ENCODE results near the gene FBXO15. TPM values are rescaled to one million over a fixed set of nuclear protein-coding genes. Genes with fewer than 3 reads are reported as not detected.

FBXO15 gene
- total and polyA plus RNA-seq, 4 donors, result 0.23 to 0.50 (median 0.41) TPM

DNA sequence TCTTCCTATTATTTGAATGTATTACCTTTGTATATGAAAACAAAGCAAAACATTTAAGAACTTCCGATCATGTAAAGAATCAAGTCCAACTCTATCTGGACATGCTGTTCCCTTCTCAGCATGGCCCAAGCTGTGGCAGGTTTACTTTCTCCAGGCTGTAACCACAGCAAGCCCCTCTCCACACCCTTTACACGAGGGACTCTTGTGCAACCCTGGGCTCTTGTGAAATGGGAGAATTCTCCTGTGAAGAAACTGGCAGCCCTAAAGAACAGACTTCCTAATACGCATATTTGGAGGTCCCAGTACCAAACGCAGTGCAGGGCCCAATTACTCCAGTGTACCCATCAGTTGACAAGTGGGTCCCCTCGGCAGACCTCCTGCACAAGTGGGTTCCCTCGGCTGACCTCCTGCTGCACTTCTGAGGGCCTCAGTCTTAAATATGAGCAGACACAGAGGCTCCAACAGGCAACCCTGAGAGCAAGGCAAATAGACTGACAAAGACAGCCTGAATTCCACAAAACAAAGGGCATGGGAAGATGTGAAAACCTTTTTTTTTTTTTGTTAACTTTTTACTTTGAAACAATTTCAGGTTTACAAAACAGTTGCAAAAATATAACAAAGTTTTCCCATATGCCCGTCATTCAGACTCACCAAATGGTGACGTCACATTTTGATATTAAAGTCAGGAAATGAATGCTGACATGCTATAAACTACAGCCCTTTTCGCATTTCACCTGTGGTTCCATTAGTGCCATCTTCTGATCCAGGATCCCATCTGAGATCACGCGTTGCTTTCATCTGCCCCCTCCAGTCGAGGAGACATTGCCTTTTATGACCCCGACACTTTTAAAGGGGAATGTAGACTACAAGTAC lies 78.2 kb downstream of the FBXO15 start:
- H3K9ac ChIP-seq (ENCODE audit: low read depth in 1 of 2, low read length in 2 of 2), result no peak overlapping the region
- no peaks in the 10 kb centered on the region for H3K4me1 ChIP-seq (ENCODE audit: control insufficient read depth in 4 of 4, insufficient read depth in 4 of 4, low read length in 3 of 4)
- no peak overlapping the region for H3K27ac ChIP-seq (ENCODE audit: low read depth in 1 of 2, low read length in 2 of 2)
- TF ChIP-seq, protein P1, sequence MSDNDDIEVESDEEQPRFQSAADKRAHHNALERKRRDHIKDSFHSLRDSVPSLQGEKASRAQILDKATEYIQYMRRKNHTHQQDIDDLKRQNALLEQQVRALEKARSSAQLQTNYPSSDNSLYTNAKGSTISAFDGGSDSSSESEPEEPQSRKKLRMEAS (IDR thresholded peaks at IDR 0.05), result no peak
- no peak for TF ChIP-seq RXRA (IDR thresholded peaks at IDR 0.05)
- TF ChIP-seq, protein P2, sequence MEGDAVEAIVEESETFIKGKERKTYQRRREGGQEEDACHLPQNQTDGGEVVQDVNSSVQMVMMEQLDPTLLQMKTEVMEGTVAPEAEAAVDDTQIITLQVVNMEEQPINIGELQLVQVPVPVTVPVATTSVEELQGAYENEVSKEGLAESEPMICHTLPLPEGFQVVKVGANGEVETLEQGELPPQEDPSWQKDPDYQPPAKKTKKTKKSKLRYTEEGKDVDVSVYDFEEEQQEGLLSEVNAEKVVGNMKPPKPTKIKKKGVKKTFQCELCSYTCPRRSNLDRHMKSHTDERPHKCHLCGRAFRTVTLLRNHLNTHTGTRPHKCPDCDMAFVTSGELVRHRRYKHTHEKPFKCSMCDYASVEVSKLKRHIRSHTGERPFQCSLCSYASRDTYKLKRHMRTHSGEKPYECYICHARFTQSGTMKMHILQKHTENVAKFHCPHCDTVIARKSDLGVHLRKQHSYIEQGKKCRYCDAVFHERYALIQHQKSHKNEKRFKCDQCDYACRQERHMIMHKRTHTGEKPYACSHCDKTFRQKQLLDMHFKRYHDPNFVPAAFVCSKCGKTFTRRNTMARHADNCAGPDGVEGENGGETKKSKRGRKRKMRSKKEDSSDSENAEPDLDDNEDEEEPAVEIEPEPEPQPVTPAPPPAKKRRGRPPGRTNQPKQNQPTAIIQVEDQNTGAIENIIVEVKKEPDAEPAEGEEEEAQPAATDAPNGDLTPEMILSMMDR (IDR thresholded peaks at IDR 0.05; ENCODE audit: low read depth, low read length, missing input control), result no peak
- no peak for TF ChIP-seq EGR1 (IDR thresholded peaks at IDR 0.05; ENCODE audit: low read depth in 2 of 2)
- TF ChIP-seq YY1 (IDR thresholded peaks at IDR 0.05), result no peak
- TF ChIP-seq NR2F2 (IDR thresholded peaks at IDR 0.05), result no peak
- TF ChIP-seq JUND (IDR thresholded peaks at IDR 0.05), result no peak
- no peak for TF ChIP-seq TAF1 (conservative IDR thresholded peaks at IDR 0.05)
- TF ChIP-seq SP1 (IDR thresholded peaks at IDR 0.05), result no peak
- WGBS, result 71% methylated on average over 13 of the region's 13 CpGs
- no peak for DNase-seq (ENCODE audit: low spot score)
- no peaks in the 10 kb centered on the region for H3K9me3 ChIP-seq (ENCODE audit: control insufficient read depth in 4 of 4, low read length in 3 of 4)
- no peaks in the 10 kb centered on the region for H3K27me3 ChIP-seq (ENCODE audit: control insufficient read depth in 4 of 4, insufficient read depth in 4 of 4, low read length in 3 of 4)
- no peaks in the 10 kb centered on the region for H3K36me3 ChIP-seq (ENCODE audit: control insufficient read depth in 4 of 4, insufficient read depth in 3 of 4, low read depth in 1 of 4, low read length in 3 of 4)
- H3K4me3 ChIP-seq (ENCODE audit: low read depth in 1 of 3, low read length in 3 of 3), result no peak overlapping the region

DNA sequence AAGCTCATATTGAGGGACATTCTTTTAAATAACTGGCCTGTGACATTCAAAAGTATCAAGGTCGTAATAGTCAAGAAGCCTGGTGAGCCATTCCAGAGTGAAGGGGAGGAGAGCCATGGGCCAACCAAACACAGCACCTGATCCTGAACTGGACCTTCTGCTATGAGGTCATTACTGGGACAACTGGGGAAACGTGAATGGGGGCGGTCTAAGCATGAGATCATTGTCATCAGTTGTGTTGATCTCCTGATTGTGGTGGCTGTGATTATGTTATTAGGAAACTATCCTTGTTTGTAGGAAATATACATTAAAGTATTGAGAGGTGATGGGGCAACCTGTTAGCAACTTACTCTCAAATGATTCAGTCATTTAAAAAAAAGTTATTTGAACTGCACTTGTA lies 79.3 kb downstream of the FBXO15 start:
- DNase-seq (ENCODE audit: low spot score), result no peak
- Histone ChIP-seq H3K27me3 (ENCODE audit: control insufficient read depth in 4 of 4, insufficient read depth in 4 of 4, low read length in 3 of 4) (no peaks in the 10 kb centered on the region), H3K4me3 (ENCODE audit: low read depth in 1 of 3, low read length in 3 of 3) (no peak overlapping the region), H3K4me1 (ENCODE audit: control insufficient read depth in 4 of 4, insufficient read depth in 4 of 4, low read length in 3 of 4) (no peaks in the 10 kb centered on the region), H3K27ac (ENCODE audit: low read depth in 1 of 2, low read length in 2 of 2) (no peak overlapping the region), H3K36me3 (ENCODE audit: control insufficient read depth in 4 of 4, insufficient read depth in 3 of 4, low read depth in 1 of 4, low read length in 3 of 4) (no peaks in the 10 kb centered on the region), H3K9ac (ENCODE audit: low read depth in 1 of 2, low read length in 2 of 2) (no peak overlapping the region), H3K9me3 (ENCODE audit: control insufficient read depth in 4 of 4, low read length in 3 of 4) (no peaks in the 10 kb centered on the region)
- TF ChIP-seq EGR1 (IDR thresholded peaks at IDR 0.05; ENCODE audit: low read depth in 2 of 2), result no peak
- TF ChIP-seq, protein P3, sequence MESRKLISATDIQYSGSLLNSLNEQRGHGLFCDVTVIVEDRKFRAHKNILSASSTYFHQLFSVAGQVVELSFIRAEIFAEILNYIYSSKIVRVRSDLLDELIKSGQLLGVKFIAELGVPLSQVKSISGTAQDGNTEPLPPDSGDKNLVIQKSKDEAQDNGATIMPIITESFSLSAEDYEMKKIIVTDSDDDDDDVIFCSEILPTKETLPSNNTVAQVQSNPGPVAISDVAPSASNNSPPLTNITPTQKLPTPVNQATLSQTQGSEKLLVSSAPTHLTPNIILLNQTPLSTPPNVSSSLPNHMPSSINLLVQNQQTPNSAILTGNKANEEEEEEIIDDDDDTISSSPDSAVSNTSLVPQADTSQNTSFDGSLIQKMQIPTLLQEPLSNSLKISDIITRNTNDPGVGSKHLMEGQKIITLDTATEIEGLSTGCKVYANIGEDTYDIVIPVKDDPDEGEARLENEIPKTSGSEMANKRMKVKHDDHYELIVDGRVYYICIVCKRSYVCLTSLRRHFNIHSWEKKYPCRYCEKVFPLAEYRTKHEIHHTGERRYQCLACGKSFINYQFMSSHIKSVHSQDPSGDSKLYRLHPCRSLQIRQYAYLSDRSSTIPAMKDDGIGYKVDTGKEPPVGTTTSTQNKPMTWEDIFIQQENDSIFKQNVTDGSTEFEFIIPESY (IDR thresholded peaks at IDR 0.05), result no peak
- WGBS, result 75% methylated on average over 3 of the region's 3 CpGs

DNA sequence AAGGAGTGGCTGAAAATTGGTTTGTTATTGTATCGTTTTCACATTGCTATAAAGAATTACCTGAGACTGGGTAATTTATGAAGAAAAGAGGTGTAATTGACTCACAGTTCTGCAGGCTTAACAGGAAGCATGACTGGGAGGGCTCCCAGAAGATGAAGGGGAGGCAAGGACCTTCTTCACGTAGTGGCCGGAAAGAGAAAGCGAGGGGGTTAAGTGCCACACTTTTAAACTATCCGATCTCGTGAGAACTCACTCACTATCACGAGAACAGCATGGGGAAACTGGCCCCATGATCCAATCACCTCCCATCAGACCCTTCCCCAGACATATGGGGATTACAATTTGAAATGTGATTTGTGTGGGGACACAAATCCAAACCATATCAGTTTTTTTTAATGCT lies 81.6 kb downstream of the FBXO15 start:
- no peaks in the 10 kb centered on the region for H3K4me1 ChIP-seq (ENCODE audit: control insufficient read depth in 4 of 4, insufficient read depth in 4 of 4, low read length in 3 of 4)
- H3K9ac ChIP-seq (ENCODE audit: low read depth in 1 of 2, low read length in 2 of 2), result no peak overlapping the region
- DNase-seq (ENCODE audit: low spot score), result no peak
- TF ChIP-seq RXRA (IDR thresholded peaks at IDR 0.05), result no peak
- no peak for TF ChIP-seq TAF1 (conservative IDR thresholded peaks at IDR 0.05)
- TF ChIP-seq HNF4G (IDR thresholded peaks at IDR 0.05), result no peak
- no peak for TF ChIP-seq HNF4A (conservative IDR thresholded peaks at IDR 0.05)
- no peak for TF ChIP-seq JUND (IDR thresholded peaks at IDR 0.05)
- TF ChIP-seq FOXA2 (IDR thresholded peaks at IDR 0.05), result no peak
- TF ChIP-seq NR2F2 (IDR thresholded peaks at IDR 0.05), result no peak
- TF ChIP-seq GABPA (IDR thresholded peaks at IDR 0.05 in 1 of 2, conservative IDR thresholded peaks at IDR 0.05 in 1 of 2), result no peak
- TF ChIP-seq, protein P1 (IDR thresholded peaks at IDR 0.05), result no peak
- WGBS, result 78% methylated on average over 7 of the region's 7 CpGs
- no peak overlapping the region for H3K4me3 ChIP-seq (ENCODE audit: low read depth in 1 of 3, low read length in 3 of 3)
- H3K9me3 ChIP-seq (ENCODE audit: control insufficient read depth in 4 of 4, low read length in 3 of 4), result no peaks in the 10 kb centered on the region
- H3K36me3 ChIP-seq (ENCODE audit: control insufficient read depth in 4 of 4, insufficient read depth in 3 of 4, low read depth in 1 of 4, low read length in 3 of 4), result no peaks in the 10 kb centered on the region
- H3K27me3 ChIP-seq (ENCODE audit: control insufficient read depth in 4 of 4, insufficient read depth in 4 of 4, low read length in 3 of 4), result peaks cover 0 to 7% (median 0%) of the 10 kb centered on the region in 4 donors
- no peak overlapping the region for H3K27ac ChIP-seq (ENCODE audit: low read depth in 1 of 2, low read length in 2 of 2)

Data from liver (tissue), 9 donors.